Stromal cell of bone marrow (primary cell): ENCODE results near the gene ULBP1.
A peak's percentile ranks its signal among the peaks of the same experiment; 100 is the strongest.
"Not testable (repeated sequence)": the region's sequence is repeated elsewhere in the genome, so short reads cannot be mapped to it uniquely, and the experiment has no call there.

Source experiments
- DNase-seq: peaks from one replicate; pipeline ENCODE4 v3.0.0-alpha.2; 2012; ENCODE audit warnings: low read depth

ULBP1 gene

GRCh38 chr6:149933461-149933860 lies 30.3 kb upstream of the ULBP1 start:
- DNase-seq = no peak

GRCh38 chr6:149934249-149935156 lies 29.2 kb upstream of the ULBP1 start:
- DNase-seq = peak; percentile 45

- DNase-seq = no peak
Observed at GRCh38 chr6:149935246-149935645, 28.5 kb upstream of the ULBP1 start.

- DNase-seq = no peak
Observed at GRCh38 chr6:149935668-149936067, 28.1 kb upstream of the ULBP1 start.

- DNase-seq = no peak
Observed at GRCh38 chr6:149936743-149937142, 27.0 kb upstream of the ULBP1 start.

GRCh38 chr6:149938013-149938570 lies 25.7 kb upstream of the ULBP1 start:
- not testable (repeated sequence) for DNase-seq

- DNase-seq = no peak
Observed at GRCh38 chr6:149938571-149939355, 25.0 kb upstream of the ULBP1 start.

GRCh38 chr6:149939356-149939648 lies 24.4 kb upstream of the ULBP1 start:
- no peak for DNase-seq

- no peak for DNase-seq
Observed at GRCh38 chr6:149939909-149940671, 23.7 kb upstream of the ULBP1 start.

- DNase-seq = no peak
Observed at GRCh38 chr6:149940672-149940982, 23.1 kb upstream of the ULBP1 start.

GRCh38 chr6:149941583-149942460 lies 21.9 kb upstream of the ULBP1 start, which contains the start of gene ULBP2:
TSS of gene ULBP2 (plus strand) at chr6:149942014. CDS start at chr6:149942073, 59 bp downstream.
- DNase-seq = peak; percentile 93

- DNase-seq = no peak
Observed at GRCh38 chr6:149942461-149942829, 21.3 kb upstream of the ULBP1 start.

GRCh38 chr6:149943321-149943720 lies 20.4 kb upstream of the ULBP1 start:
- DNase-seq = not testable (repeated sequence)

- not testable (repeated sequence) for DNase-seq
Observed at GRCh38 chr6:149945276-149945675, 18.5 kb upstream of the ULBP1 start.

- DNase-seq = not testable (repeated sequence)
Observed at GRCh38 chr6:149946631-149947030, 17.1 kb upstream of the ULBP1 start.

GRCh38 chr6:149947533-149947932 lies 16.2 kb upstream of the ULBP1 start:
- DNase-seq = not testable (repeated sequence)

GRCh38 chr6:149948011-149948410 lies 15.7 kb upstream of the ULBP1 start:
- no peak for DNase-seq

- no peak for DNase-seq
Observed at GRCh38 chr6:149948616-149949015, 15.1 kb upstream of the ULBP1 start.

GRCh38 chr6:149950423-149950822 lies 13.3 kb upstream of the ULBP1 start:
- no peak for DNase-seq

GRCh38 chr6:149951096-149951495 lies 12.6 kb upstream of the ULBP1 start:
- no peak for DNase-seq

GRCh38 chr6:149951626-149952025 lies 12.1 kb upstream of the ULBP1 start:
- no peak for DNase-seq
